ENCODE data around the gene STOML1. TPM values are rescaled to one million over a fixed set of nuclear protein-coding genes. Genes with fewer than 3 reads are reported as not detected.
A peak's percentile ranks its signal among the peaks of the same experiment; 100 is the strongest.

Gene STOML1
- total RNA-seq, 5 donors from 2014 or later (not counting 1 experiment from before 2014, with no cell fraction given): 5.1 to 13.4 (median 12.0) TPM

DNA sequence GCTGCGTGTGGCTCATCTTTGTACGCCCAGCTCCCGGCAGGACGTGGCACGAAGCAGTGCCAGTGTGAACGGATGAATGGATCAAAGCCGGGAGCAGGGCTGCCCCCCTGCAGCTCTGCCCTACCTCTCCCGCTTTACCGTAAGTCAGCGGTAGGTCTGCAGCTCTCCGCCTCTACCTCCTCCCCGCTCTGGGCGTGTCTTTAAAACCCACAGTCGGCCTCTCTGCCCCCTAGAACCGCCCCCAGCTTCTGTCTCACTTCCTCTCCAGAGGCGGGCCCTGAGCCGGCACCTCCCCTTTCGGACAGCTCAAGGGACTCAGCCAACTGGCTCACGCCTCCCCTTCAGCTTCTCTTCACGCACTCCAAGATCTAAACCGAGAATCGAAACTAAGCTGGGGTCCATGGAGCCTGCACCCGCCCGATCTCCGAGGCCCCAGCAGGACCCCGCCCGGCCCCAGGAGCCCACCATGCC, 2.4 kb upstream of the STOML1 start, which contains the start of gene PML:
TSS of gene PML (plus strand) at position 304 of the 471 bp plus-strand sequence. CDS start at position 401, 97 bp downstream.
- Mint-ChIP-seq H3K4me3 (peak within 1 kb of the TSS; percentile 91 to 99 (median 94)), H3K27me3 (no peaks in the 10 kb centered on the region), H3K36me3 (peaks cover 14% of the 10 kb centered on the region), H3K9me3 (no peaks in the 10 kb centered on the region), H3K4me1 (peaks cover 72 to 79% (median 73%) of the 10 kb centered on the region in 3 donors), H3K27ac (peak within 1 kb of the TSS; percentile 93 to 98)
- Histone ChIP-seq H3K27ac (ENCODE audit: low read length) (peak within 1 kb of the TSS; percentile 88), H3K4me3 (ENCODE audit: control insufficient read depth in 1 of 2, extremely low read depth in 1 of 2, low read length in 1 of 2) (peak within 1 kb of the TSS; percentile 83 to 88), H3K4me1 (ENCODE audit: control insufficient read depth in 1 of 2, extremely low read depth in 1 of 2, insufficient read depth in 2 of 2, low read length in 2 of 2) (peaks cover 37 to 58% of the 10 kb centered on the region in 2 experiments), H3K27me3 (replicated peaks in 1 of 2; ENCODE audit: control insufficient read depth in 2 of 2, extremely low read depth in 1 of 2, insufficient read depth in 2 of 2, low read length in 1 of 2) (no peaks in the 10 kb centered on the region), H3K36me3 (ENCODE audit: control insufficient read depth in 2 of 2, extremely low read depth in 1 of 2, insufficient read depth in 1 of 2, low read length in 1 of 2) (peaks cover 0 to 16% of the 10 kb centered on the region in 2 donors), H3K9me3 (no peaks in the 10 kb centered on the region)
- peak; percentile 74 to 94 (median 89) for DNase-seq
- peak; percentile 74 to 81 (median 77) for ATAC-seq (replicated peaks in 1 of 4)
- ChIA-PET POLR2A (interaction anchor here (0.6 to 1.4 kb wide), 4 partner anchors 13 to 54 kb away, joined by 3 to 8 read pairs (median 4); no protein-coding TSS in a partner anchor), CTCF (interaction anchor here (0.6 to 2.2 kb wide), 12 partner anchors 8 to 1479 kb away, joined by 3 to 19 read pairs (median 4); no protein-coding TSS in a partner anchor)
- WGBS (ENCODE audit: insufficient coverage): 0% methylated on average over 19 of the region's 27 CpGs

DNA sequence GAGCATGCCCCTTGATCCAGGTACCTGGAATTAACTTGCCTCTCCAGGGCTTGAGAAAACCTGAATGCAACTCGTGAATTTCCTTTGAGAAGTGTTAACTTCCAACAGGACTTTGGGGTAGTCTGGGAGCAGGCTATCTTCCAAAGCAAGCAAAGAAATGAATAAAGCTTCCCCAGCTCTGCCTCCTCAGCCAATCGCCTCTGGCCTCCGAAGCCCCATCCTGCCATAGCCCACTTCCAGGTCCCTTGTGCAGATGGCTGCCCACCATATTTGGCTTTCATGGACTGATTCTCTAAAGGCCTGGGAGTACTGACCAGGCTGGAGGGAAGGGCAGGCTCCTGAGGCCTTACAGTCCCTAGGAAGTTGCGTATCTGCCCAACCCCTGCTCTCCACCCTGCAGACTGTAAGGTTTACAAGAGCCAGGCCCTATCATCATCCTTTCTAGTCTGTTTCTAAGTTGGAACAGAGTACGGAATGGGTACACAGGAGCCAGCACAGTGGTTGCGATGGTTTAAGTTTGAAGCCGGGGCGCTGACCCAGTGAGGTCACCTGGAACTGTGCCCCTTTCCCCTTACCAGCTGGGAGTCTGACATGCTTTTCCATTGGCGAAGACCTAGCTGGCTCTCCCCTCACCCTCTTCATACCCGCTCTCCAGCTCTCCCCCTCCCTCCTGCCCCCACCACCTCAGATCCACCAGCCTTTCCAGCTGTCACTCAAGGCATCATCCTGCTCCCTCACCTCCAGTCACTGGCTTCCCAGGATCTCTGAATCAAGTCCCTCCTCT, 1.3 kb upstream of the STOML1 start:
- ATAC-seq (replicated peaks in 1 of 4) (no peak), DNase-seq (no peak)
- H3K9me3 Mint-ChIP-seq: no peaks in the 10 kb centered on the region
- no peaks in the 10 kb centered on the region for H3K27me3 Mint-ChIP-seq
- H3K27ac Mint-ChIP-seq: peak overlapping the region; percentile 93 to 98
- CTCF ChIA-PET: interaction anchor here in 1 of 2 donors (0.6 to 2.2 kb wide), 8 partner anchors 9 to 1480 kb away, joined by 3 to 19 read pairs (median 4); no protein-coding TSS in a partner anchor
- peak overlapping the region; percentile 83 to 88 for H3K4me3 ChIP-seq (ENCODE audit: control insufficient read depth in 1 of 2, extremely low read depth in 1 of 2, low read length in 1 of 2)
- H3K36me3 ChIP-seq (ENCODE audit: control insufficient read depth in 2 of 2, extremely low read depth in 1 of 2, insufficient read depth in 1 of 2, low read length in 1 of 2): peaks cover 4 to 6% of the 10 kb centered on the region in 2 donors
- WGBS (ENCODE audit: insufficient coverage): 96% methylated on average over 8 of the region's 10 CpGs
- H3K4me1 ChIP-seq (ENCODE audit: control insufficient read depth in 1 of 2, extremely low read depth in 1 of 2, insufficient read depth in 2 of 2, low read length in 2 of 2): peaks cover 35 to 54% of the 10 kb centered on the region in 2 experiments
- no peaks in the 10 kb centered on the region for H3K9me3 ChIP-seq
- H3K36me3 Mint-ChIP-seq: peaks cover 4% of the 10 kb centered on the region
- POLR2A ChIA-PET: interaction anchor here (0.7 to 1.4 kb wide), 2 partner anchors 14 to 19 kb away, joined by 4 read pairs; no protein-coding TSS in a partner anchor
- H3K4me3 Mint-ChIP-seq: peak overlapping the region; percentile 91 to 99 (median 94)
- peak overlapping the region; percentile 88 for H3K27ac ChIP-seq (ENCODE audit: low read length)
- H3K27me3 ChIP-seq (replicated peaks in 1 of 2; ENCODE audit: control insufficient read depth in 2 of 2, extremely low read depth in 1 of 2, insufficient read depth in 2 of 2, low read length in 1 of 2): no peaks in the 10 kb centered on the region
- H3K4me1 Mint-ChIP-seq: peaks cover 61 to 69% (median 63%) of the 10 kb centered on the region in 3 donors

DNA sequence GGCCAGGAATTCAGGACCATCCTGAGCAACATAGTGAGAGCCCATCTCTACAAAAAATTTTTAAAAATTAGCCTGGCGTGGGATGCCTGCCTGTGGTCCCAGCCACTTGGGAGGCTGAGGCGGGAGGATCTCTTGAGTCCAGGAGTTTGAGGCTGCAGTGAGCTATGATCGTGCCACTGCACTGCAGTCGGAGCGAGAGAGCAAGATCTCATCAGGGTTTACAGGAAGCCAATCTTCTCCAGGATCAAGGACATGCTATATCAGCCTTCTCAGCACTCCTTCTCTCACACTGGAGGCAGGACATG, 451 bp upstream of the STOML1 start:
- Histone ChIP-seq H3K36me3 (ENCODE audit: control insufficient read depth in 2 of 2, extremely low read depth in 1 of 2, insufficient read depth in 1 of 2, low read length in 1 of 2) (peaks cover 4 to 9% of the 10 kb centered on the region in 2 donors), H3K27me3 (replicated peaks in 1 of 2; ENCODE audit: control insufficient read depth in 2 of 2, extremely low read depth in 1 of 2, insufficient read depth in 2 of 2, low read length in 1 of 2) (no peaks in the 10 kb centered on the region), H3K4me3 (ENCODE audit: control insufficient read depth in 1 of 2, extremely low read depth in 1 of 2, low read length in 1 of 2) (peak overlapping the region; percentile 27 to 86), H3K9me3 (no peaks in the 10 kb centered on the region), H3K4me1 (ENCODE audit: control insufficient read depth in 1 of 2, extremely low read depth in 1 of 2, insufficient read depth in 2 of 2, low read length in 2 of 2) (peaks cover 35 to 45% of the 10 kb centered on the region in 2 experiments), H3K27ac (ENCODE audit: low read length) (no peak overlapping the region)
- ATAC-seq (replicated peaks in 1 of 4) (no peak), DNase-seq (peak in 1 of 35 experiments; percentile 22)
- H3K4me1 Mint-ChIP-seq: peaks cover 54 to 63% (median 54%) of the 10 kb centered on the region in 3 donors
- no peaks in the 10 kb centered on the region for H3K27me3 Mint-ChIP-seq
- H3K27ac Mint-ChIP-seq: peak overlapping the region; percentile 78 to 84
- CTCF ChIA-PET: interaction anchor here in 1 of 2 donors (1.0 kb wide), 1 partner anchor 20 kb away, joined by 4 read pairs; no protein-coding TSS in a partner anchor
- H3K4me3 Mint-ChIP-seq: peak overlapping the region; percentile 65 to 99 (median 69)
- WGBS (ENCODE audit: insufficient coverage): 70% methylated on average over 5 of the region's 5 CpGs
- no peaks in the 10 kb centered on the region for H3K9me3 Mint-ChIP-seq
- H3K36me3 Mint-ChIP-seq: no peaks in the 10 kb centered on the region
- POLR2A ChIA-PET: interaction anchor here in 1 of 2 donors (0.7 kb wide), 1 partner anchor 18 kb away, joined by 4 read pairs; no protein-coding TSS in a partner anchor

DNA sequence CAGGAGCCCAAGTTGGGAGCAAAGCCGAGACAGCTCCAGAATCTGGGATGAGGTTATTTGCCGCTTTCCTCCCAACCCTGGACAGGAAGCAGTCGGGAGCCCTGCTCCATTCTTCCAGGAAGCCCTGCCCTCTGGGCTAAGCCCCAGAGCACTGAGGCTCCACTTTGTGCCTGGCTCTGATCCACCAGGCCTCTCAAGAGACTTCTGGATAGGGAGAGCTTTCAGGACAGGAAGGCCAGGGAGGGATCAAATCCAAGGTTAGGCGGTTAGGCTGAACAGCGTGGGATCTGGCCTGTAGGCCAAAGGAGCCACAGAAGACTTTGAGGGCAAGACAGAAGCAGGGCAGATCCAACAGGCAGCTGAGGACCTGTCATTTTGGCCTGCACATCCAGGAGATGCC, 835 bp downstream of the STOML1 start:
- ATAC-seq (replicated peaks in 1 of 4) (no peak), DNase-seq (no peak)
- H3K27me3 Mint-ChIP-seq: no peaks in the 10 kb centered on the region
- CTCF ChIA-PET: interaction anchor here in 1 of 2 donors (0.5 kb wide), 1 partner anchor 63 kb away, joined by 4 read pairs; no protein-coding TSS in a partner anchor
- H3K27ac Mint-ChIP-seq: peak overlapping the region; percentile 6 to 15
- H3K27ac ChIP-seq (ENCODE audit: low read length): no peak overlapping the region
- H3K9me3 Mint-ChIP-seq: no peaks in the 10 kb centered on the region
- peaks cover 42 to 50% (median 42%) of the 10 kb centered on the region in 3 donors for H3K4me1 Mint-ChIP-seq
- H3K4me3 ChIP-seq (ENCODE audit: control insufficient read depth in 1 of 2, extremely low read depth in 1 of 2, low read length in 1 of 2): peak overlapping the region; percentile 56 to 86
- peaks cover 23 to 44% of the 10 kb centered on the region in 2 experiments for H3K4me1 ChIP-seq (ENCODE audit: control insufficient read depth in 1 of 2, extremely low read depth in 1 of 2, insufficient read depth in 2 of 2, low read length in 2 of 2)
- H3K36me3 Mint-ChIP-seq: peaks cover 13% of the 10 kb centered on the region
- no peaks in the 10 kb centered on the region for H3K27me3 ChIP-seq (replicated peaks in 1 of 2; ENCODE audit: control insufficient read depth in 2 of 2, extremely low read depth in 1 of 2, insufficient read depth in 2 of 2, low read length in 1 of 2)
- 94% methylated on average over 5 of the region's 5 CpGs for WGBS (ENCODE audit: insufficient coverage)
- H3K9me3 ChIP-seq: no peaks in the 10 kb centered on the region
- H3K36me3 ChIP-seq (ENCODE audit: control insufficient read depth in 2 of 2, extremely low read depth in 1 of 2, insufficient read depth in 1 of 2, low read length in 1 of 2): peaks cover 4 to 9% of the 10 kb centered on the region in 2 donors
- H3K4me3 Mint-ChIP-seq: peak overlapping the region; percentile 77 to 99 (median 82)
- POLR2A ChIA-PET: no interaction called here

DNA sequence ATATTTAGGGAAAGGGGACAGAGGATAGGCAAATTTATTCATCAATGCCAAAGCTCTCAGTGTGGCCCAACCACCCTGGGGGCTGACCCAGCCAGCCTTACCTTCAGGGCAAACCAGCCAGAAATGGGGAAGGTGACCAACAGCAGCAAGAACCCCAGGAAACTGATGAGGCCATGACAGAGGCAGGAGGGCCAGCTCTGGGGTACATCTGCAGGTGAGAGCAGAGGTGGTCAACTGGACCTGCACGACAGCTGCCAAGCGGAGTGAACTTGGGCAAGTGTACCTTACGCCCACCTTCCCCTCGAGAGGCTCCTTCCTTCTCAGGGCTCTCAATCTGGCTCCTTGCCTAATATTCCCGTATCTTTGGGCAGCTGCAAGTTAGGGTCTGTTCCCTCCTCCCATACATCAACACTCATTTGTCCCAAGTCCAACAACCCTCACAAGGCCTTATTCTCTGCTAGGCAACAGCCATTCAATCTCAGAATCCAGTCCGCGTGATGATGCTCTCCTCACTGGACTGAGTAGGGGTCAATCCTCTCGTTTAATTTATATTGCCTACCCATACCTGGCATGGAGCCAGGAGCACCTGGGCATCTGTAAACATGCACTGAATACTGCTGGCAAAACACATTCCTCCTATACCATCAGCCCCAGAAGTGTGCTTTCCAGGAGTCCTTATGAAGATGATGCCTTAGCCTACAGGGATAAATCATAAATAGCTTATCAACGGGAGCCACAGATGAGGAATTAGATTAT, 1.7 kb downstream of the STOML1 start:
- DNase-seq (no peak), ATAC-seq (replicated peaks in 1 of 4) (no peak)
- Mint-ChIP-seq H3K27ac (no peak overlapping the region), H3K27me3 (no peaks in the 10 kb centered on the region), H3K4me3 (peak overlapping the region in 2 of 3 donors; percentile 82 to 99), H3K36me3 (peaks cover 19% of the 10 kb centered on the region), H3K9me3 (no peaks in the 10 kb centered on the region), H3K4me1 (peaks cover 34 to 42% (median 37%) of the 10 kb centered on the region in 3 donors)
- Histone ChIP-seq H3K36me3 (ENCODE audit: control insufficient read depth in 2 of 2, extremely low read depth in 1 of 2, insufficient read depth in 1 of 2, low read length in 1 of 2) (peaks cover 5 to 9% of the 10 kb centered on the region in 2 donors), H3K4me1 (ENCODE audit: control insufficient read depth in 1 of 2, extremely low read depth in 1 of 2, insufficient read depth in 2 of 2, low read length in 2 of 2) (peaks cover 19 to 37% of the 10 kb centered on the region in 2 experiments), H3K27me3 (replicated peaks in 1 of 2; ENCODE audit: control insufficient read depth in 2 of 2, extremely low read depth in 1 of 2, insufficient read depth in 2 of 2, low read length in 1 of 2) (no peaks in the 10 kb centered on the region), H3K4me3 (ENCODE audit: control insufficient read depth in 1 of 2, extremely low read depth in 1 of 2, low read length in 1 of 2) (no peak overlapping the region), H3K9me3 (no peaks in the 10 kb centered on the region), H3K27ac (ENCODE audit: low read length) (no peak overlapping the region)
- POLR2A ChIA-PET: interaction anchor here in 1 of 2 donors (0.6 kb wide), 1 partner anchor 17 kb away, joined by 5 read pairs; no protein-coding TSS in a partner anchor
- CTCF ChIA-PET: interaction anchor here in 1 of 2 donors (0.5 to 0.7 kb wide), 2 partner anchors 58 to 62 kb away, joined by 3 to 4 read pairs; no protein-coding TSS in a partner anchor
- 96% methylated on average over 6 of the region's 9 CpGs for WGBS (ENCODE audit: insufficient coverage)

All from T-cell (primary cell).